ENCODE measurements around the gene NFIC.
A peak's percentile ranks its signal among the peaks of the same experiment; 100 is the strongest.
"Not testable (repeated sequence)": the region's sequence is repeated elsewhere in the genome, so short reads cannot be mapped to it uniquely, and the experiment has no call there.

NFIC gene

DNA sequence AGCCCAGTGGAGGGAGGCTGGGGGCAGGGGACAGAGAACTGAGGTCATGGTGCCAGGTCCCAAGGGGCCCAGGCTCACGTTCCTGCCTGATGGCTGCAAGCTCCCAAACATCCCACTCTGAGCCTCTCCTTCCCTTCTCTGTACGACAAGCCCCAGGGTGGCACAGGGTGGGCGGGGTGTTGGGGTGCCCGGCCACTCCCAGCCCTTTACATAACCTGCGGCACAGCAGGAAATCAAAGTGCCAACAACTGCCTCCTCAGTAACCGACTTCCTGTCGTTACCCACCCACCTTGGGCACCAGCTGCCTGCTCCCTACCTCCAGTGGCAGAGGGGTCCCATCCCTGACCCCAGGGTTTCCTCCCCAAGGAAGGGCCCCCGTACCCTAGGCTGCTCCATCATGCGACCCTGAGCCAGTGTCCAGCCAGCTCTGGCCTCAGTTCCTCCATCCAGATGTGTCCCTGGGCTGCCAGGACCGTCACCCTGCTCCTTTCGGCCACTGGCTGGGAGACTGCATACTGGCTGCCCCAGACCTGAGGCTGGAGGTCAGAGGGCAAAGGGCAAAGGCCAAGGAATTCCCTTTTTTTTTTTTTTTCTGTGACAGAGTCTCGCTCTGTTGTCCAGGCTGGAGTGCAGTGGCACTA lies 27.7 kb upstream of the NFIC start:
- DNase-seq: peak; percentile 17

DNA sequence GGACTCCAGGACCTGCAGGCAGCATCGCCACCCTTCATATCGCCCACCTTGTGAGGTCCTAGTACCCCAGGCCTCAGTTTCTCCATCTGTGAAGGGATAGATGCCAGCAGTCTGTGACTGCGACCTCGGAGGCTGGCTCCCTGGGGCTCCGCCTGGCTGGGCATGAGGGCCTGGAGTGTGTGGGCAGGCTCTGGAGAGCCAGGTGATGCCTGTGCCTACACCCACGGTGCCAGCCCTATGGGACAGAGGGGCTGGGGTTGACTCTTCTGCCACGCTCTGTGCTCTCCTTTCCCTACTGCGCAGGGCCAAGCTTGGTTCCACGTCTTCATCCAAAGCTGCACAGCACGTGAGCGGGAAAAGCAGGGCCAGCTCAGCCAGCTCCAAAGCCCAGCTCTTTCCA lies 26.0 kb upstream of the NFIC start:
- no peak for DNase-seq

DNA sequence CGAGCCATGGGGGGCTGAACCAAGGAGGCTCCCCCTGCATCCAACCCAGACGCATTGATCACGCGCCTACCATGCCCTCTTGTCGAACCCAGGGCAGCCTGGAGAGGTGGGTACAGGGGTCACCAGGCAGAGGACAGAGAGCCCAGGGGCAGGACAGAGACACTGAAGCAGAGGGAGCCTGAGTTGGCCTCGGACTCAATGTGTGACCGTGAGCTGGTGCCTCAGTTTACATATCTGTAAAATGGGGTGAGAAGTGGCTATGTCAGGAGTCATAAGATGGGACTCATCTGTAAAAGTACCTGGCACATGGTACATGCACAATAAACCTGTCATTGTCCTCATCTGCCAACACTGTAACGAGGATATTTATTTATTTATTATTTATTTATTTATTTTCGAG lies 24.1 kb upstream of the NFIC start:
- no peak for DNase-seq

DNA sequence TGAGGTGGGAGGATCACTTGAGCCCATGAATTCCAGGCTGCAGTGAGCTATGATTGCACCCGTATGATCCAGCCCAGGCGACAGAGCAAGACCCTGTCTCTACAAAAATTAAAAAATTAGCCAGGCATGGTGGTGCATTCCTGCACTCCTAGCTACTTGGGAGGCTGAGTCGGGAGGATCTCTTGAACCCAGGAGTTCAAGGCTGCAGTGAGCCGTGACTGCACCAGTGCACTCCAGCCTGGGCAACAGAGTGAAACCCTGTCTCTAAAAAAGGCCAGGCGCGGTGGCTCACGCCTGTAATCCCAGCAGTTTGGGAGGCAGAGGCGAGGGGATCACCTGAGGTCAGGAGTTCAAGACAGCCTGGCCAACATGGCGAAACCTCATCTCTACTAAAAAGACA lies 23.4 kb upstream of the NFIC start:
- not testable (repeated sequence) for DNase-seq

DNA sequence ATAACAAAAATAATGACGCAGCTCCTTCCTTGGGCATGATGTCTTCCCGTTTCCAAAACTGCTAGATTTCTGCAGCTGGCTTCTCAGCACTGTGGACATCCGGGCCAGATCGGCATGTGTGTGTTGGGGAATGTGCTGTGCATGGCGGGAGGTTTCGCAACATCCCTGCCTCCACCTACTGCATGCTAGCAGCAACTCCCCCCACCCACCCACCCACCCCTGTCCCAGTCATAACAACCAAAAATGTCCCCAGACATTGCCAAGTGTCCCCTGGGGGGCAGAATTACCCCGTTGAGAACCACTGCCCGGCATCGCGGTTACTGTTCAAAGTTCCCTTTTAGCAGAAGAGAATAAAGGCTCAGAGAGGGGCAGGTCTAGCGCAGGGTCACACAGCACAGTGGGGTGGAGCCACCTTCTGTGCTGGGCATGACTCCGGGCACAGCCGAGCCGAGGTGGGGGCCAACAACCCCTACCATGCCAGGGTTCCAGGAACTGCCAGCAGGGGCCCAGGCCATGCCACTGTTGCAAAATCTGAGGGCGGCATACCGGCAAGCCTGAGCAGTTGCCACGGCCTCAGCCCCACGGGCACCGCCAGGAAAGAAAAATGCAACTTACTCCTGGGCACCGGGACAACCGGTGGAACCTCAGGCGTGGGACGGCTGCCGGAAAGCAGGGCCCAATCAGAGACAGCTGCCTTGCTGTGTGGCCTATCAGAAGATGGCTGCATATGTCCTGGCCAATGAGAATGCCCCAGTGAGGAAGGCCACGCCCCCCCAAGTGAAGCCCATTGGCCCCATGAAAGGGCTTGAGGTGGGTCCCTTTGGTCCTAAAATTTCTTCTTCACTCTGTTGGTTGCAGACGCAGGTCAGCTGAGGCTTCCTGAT lies 22.5 kb upstream of the NFIC start:
- peak; percentile 81 for DNase-seq

DNA sequence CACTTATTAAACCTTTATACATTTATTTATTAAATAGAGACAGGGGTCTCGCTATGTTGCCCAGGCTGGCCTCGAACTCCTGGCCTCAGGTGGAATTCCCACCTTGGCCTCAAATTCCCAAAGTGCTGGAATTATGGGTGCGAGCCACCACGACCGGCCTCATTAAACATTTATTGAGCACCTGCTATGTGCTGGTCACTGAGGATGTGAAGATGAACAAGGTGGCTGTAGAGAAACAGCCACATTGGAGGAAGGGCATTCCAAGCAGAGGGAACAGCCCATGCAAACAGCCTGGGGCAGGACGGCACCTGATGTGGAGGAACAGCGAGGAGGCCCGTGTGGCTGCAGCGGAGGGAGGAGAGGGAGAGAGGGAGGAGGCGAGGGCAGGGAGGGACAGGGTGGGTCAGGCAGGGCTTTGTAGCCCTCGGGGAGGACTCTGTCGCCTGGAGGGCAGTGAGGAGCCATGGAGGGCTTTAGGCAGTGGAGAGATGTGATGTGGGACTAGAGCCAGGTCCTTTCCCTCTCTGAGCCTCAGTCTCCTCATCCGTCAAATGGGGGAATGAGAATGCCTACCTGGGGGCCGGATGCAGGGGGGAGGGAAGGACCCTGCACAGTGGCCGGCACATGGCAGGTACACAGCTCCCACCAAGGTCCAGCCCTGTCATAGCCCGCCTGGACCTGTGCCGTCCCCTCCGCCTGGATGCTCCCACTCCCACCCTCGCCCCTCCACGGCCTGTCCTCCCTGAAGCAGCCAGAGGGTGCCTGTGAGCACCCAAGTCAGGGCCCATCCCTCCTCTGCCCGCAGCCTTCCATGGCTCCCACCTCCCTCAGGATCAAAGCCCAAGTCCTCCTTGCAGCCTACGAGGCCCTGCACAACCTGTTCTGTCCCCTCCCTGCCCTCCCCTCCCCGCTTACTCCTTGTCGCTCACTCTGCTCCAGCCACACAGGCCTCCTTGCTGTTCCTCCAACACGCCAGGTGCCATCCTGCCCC lies 21.5 kb upstream of the NFIC start:
- no peak for DNase-seq

DNA sequence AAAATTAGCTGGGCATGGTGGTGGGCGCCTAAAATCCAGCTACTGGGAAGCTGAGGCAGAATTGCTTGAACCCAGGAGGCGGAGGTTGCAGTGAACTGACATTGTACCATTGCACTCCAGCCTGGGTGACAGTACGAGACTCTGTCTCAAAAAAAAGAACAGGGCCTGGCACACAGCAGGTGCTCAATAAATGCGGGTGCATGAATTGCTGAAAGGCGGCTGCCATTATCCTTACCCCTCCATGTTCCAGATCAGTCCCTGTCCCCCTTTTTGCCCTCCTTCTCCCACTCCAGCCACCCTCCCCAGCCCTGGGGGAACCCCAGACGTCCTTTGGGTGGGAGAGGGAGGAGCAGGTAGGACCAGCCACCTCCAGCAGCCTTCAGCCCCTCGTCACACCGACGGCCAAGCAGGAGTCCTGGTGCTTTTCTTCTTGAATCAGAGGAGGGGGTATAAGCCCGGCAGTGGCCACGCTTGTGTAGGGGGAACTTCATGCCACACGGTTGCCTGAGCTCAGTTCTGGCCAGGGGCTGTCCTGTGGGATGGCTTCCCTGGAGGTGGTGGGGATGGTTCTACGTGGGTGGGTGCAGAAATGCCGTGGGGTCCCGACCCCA lies 20.4 kb upstream of the NFIC start:
- DNase-seq: no peak

DNA sequence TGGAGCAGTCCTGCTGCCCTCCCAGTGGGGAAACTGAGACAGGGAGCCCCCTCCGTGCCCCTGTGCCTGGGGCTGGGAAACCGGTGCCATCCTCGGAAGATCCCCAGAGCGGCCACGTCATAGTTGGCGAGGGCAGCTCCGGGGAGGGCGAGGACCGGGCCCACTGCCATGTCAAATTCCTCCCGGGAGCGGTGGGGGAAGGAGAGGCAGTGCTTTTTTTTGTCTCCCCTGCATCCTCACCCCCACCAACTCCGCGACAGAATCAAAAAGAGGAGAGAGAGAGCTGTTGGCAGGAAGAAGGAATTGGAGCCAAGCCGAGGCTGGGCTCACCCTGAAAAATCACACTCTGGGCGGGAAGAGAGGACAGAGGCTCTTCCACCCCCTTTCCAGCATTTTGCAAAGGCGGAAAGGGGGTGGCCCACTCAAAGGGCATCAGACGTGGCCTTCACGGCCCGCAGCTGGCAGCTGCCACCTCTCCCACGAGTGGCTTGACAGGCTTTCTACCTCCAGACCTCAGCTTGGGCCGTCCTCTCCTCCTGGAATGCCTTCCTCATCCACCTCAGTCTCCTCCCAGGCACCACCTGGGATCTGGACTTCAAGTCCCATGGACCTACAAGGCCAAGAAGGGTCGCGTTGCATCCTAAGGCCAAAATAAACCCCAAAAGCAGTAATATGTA lies 19.6 kb upstream of the NFIC start:
- DNase-seq: no peak

DNA sequence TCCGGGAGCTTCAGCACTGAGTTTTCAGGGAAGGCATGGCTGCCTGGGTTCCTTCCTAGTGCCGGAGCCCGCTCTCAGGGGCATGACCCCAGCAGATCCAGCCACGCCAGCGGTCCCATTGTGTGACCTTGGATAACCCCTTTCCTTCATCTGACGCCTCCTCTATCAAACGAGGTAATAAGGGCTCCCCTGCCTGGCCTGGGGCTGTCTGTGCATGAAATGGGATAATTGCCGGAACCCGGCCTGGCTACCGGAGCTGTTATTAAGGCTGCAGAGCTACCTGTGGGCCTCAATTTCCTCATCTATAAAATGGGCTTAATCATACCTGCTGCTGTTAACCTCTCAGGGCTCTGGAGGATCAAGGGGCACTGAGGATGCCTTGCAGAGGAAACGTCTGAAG lies 18.3 kb upstream of the NFIC start:
- no peak for DNase-seq

DNA sequence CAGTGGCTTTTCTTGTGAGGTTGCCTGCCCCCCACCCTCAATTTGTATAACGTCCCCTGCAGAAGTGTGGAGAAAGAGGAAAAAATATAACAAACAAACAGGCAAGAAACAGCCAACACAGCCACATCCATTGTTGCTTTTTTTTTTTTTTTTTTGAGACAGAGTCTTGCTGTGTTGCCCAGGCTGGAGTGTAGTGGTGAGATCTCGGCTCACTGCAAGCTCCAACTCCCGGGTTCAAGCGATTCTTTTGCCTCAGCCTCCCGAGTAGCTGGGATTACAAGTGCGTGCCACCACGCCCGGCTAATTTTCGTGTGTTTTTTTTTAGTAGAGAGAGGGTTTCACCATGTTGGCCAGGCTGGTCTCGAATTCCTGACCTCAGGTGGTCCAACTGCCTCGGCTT lies 17.9 kb upstream of the NFIC start:
- DNase-seq: not testable (repeated sequence)

DNA sequence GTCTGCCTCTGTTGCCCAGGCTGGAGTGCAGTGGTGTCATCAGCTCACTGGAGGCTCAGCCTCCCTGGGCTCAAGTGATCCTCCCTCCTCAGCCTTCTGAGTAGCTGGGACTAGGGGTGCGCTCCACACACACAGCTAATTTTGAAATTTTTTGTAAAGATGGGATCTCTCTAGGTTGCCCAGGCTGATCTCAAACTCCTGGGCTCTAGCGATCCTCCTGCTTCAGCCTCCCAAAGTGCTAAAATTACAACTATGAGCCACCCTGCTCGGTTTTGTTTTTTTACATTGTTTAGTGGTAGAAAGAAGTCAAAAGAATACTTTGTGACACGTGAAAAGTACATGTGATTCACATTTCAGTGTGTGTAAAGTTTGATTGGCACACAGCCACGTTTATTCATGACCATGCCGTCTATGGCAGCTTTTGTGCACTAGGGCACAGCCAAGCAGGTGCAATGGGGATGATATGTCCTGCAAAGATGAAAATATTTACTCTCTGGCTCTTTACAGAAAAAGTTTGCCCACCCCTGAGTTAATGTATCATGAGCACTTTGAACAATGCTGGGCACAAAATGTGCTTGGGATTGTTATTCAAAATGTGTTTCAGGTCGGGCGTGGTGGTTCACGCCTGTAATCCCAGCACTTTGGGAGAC lies 16.2 kb upstream of the NFIC start:
- DNase-seq: no peak

DNA sequence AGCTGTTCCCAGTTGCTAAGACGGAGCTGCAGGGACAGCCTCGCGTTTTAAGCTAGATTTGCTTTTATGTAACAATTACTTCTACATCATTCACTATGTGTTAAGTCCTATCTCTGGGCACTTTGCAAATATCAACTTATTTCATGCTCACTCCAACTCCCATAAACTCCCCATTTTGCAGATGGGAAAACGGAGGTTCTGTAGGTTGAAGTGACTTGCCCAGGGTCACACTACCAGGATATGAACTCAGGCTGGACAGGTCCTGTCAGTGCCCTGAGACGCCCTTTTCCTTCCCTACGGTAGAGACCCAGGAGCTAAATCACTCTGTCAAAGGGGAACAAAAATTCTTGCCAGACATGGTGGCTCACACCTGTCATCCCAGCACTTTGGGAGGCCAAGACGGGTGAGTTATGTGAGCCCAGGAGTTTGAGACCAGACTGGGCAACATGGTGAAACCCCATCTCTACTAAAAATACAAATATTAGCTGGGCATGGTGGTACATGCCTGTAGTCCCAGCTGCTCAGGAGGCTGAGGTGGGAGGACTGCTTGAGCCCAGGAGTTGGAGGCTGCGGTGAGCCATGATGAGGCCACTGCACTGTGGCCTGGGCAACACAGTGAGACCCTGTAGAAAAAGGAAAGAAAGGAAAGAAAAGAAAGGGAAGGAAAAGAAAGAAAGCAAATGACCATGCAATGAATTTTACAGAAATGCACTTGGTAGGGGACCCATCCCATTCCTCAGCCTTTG lies 14.5 kb upstream of the NFIC start:
- DNase-seq: no peak

DNA sequence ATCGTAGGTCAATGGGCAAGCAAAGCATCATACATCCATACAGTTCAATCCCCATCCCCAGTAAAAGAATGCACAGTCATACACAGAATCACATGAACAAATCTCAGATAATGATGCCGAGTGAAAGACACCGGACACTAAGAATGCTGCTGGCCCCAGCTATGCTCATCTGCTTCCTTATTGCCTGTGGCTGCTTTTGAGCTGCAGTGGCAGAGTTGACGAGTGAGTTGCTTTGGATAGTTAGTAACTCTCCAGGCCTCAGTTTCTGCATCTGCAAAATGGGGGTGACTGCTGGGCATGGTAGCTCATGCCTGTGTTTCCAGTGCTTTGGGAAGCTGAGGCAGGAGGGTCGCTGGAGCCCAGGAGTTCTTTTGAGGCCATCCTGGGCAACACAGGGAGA lies 12.9 kb upstream of the NFIC start:
- DNase-seq: no peak

DNA sequence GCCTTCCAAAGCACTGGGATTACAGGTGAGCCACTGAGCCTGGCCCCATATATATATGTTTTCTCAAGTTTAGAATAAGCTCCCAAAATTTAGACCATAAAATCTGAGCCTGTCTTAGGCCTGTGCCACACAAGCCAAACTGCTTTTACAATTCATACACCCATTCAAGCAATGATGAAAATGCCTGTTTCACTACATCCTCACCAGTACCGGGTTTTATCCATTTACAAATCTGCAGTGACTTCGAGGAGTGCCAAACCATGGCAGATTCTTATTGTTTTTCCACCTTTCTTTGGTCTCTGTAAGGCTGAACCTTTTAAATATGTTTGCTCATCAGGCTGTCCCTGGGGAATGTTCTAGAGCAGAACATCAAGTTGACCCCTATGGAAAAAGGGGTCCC lies 9.6 kb upstream of the NFIC start:
- no peak for DNase-seq

DNA sequence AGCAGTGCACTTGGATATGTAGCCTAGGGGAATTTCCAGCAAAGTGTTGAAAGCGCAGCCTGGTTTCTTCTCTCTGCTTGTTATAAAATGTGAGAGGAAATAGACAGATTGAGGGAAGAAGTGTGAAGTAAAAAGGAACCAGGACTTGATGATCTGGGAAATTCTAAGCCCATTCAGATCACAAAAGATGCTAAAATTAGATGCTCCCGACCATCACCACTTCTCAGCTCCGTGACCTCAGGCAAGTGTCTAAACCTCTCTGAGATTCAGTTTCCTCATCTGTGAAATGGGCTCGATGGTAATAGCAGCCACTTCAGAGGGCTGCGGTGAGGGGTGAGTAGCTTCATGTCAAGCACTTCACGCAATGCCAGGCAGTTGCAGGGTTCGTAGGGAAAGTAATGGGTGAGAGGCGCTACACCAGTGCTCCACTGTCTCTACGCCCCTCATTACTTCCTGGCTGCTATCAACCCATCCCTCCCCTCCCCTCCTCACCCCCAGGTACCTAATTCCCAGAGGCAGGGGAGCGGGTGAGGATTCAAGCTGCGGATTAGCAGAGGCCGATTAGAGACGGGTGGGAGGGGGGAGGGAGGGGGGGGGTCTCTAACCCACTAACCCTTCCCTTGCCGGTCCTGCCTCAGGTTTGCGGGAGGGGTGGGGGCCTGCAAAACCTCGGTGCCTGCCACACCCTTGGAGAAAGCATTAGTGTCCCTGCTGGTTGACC lies 9.0 kb upstream of the NFIC start:
- peak; percentile 68 for DNase-seq

DNA sequence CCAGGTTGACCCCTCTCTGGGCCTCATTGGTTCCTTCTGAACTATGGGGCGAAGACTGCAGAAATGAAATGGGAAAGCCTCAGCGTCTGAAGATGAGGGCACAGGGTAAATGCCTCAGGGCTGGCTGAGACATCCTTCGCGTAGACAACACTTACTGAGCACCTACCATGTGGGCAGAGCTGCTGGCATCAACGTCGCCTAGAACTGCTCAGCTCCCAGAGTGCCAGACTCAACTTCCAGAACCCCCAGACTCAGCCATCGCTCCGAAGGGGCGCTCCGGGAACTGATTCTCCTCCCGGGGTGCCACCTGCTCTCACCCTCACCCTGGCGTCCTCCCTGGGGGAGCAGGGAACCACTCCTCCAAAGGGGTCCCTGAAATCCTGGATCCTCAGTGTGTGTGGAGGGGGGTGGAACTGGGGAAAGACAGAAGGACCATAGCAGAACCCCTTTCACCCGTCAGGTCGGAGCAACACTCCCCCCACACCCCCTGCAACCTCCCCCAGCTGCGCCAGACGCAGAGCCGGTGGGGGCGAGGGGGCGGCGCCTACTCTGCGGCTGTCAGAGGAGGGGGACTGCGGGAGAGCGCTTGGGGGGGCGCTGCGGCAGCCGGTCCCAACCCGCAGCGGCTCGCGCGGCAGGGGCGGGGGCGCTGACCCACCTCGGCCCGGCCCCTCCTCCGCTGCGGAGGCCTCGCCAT lies 8.2 kb upstream of the NFIC start:
- peak; percentile 16 for DNase-seq

DNA sequence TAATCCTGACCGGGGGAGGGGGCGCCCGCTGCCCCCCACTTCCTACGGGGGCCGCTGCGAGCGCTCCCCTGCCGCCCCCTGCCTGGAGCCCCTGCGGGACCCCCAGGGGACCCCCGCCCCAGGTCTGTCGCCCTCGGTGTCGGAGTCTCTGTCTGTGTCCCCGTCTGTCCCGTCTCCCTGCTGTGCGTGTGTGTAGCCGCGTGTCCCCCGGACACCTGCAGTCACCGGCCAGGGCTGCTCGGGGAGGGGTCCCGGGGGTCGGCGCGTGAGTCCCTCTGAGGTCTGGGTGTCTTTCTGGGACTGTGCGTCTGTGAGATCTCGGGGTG lies 7.7 kb upstream of the NFIC start:
- no peak for DNase-seq

DNA sequence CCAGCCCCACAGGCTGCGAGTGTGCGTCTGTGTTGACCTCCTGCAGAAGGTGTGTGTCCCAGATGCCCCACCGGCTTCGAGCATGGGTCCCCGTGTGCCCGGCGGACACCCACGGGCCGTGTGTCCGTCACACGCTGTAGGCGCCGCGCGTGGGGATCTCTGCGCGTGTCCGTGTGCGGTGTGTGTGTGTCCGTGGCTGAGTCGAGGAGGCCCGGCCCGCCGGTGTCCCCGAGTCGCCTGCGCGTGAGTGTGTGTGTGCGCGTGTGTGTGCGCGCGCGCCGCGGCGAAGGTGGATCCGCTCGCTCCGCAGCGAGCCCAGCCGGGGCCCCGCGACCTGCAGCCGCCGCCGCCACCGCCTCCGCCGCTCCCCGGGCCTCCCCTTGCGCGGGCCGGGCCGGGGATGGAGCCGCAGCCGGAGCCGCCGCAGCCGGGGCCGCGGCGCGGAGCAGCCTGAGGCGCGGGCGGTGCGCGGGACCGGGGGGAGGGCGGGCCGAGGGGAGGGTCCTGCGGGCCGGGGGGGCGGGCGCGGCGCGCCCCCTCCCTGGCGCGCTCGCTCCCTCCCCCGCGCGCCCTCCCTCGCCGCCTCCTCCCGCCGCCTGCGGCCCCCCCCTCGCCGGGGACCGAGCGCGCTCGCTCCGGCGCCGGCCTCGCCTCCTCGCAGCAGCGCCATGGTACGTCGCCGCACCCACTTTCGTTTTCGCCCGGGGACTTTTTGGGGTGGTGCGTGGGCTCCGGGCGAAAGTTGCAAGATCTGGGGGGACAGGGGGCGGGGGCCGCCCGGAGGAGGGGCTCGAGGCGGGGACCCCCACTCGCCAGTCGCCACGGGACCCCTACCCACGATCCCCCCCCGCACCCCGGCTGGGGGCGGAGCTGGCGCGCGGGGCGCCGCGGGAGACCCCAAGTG lies 7.1 kb upstream of the NFIC start:
- peak; percentile 66 for DNase-seq
